EL (cell line): ENCODE results near the gene MOGAT2.

Experiments
- DNase-seq: peaks from one replicate; pipeline ENCODE4 v3.0.0-alpha.2; 2016

Gene MOGAT2

DNA sequence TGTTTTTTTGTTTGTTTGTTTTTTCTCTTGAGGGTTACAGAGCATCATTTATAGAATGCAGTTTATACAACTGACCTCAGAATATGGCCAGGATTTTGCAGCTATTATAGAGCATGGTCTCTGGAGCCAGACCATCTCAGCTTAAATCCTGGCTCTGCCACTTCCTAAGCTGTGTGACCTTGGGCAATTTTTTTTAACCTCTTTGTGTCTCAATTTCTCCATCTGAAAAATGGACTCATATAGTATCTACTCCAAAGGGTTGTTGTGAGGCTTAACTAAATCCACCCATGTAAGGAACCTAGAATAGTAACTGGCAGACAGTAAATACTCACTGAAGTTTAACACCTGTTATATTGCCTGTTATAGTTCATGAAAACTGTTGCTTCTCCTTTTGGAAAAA is 42.6 kb downstream of the MOGAT2 start:
- no peak for DNase-seq

DNA sequence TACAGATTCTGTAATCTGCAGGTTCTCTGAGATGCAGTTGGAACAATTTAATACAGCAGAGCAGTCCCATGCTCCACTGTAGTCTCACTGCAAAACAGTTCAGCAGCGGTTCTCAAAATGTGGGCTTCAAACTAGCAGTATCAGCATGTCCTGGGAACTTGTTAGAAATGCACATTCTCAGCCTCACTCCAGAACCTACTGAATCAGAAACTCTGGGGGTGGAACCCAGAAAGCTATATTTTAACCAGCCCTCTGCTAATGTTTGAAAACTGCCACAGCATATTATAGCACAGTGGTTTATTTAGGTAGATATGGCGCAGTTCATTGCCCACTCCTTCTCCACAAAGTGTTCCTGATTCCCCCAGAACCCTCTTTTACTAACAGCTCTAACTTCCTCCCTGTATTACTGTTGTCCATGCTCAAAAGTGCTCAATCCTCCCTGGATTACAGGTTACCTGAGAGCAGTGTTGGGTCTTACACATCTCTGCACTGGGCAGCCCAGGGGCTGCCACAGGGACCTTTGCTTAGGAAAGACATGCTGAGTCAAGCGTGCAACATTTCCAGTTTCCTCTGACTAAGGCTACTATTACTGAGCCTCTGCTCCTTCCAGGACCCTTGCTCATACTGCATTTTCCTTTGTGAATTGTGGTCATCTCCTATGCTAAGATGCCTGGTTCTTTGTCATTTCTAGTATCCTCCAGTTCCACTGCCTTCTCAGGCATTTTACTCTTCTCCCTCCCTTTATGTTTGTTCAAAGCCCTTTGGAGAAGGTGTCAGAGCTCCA is 43.3 kb downstream of the MOGAT2 start:
- peak; percentile 55 for DNase-seq

DNA sequence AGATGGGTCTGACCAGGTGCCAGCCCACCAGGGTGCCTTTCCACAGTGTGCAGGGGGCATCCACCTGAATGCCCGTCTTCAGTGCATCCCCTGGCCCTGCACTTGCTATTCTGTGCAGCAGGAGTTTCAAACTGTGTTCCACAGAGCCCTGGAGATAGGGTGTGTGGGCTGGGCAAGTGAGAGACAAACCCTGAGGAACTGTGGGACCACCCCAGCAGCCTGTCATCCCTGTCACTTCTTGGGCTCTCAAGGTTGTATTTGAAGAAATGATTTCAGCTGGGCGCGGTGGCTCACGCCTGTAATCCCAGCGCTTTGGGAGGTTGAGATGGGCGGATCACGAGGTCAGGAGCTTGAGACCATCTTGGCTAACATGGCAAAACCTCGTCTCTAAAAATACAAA is 44.5 kb downstream of the MOGAT2 start:
- DNase-seq: no peak

DNA sequence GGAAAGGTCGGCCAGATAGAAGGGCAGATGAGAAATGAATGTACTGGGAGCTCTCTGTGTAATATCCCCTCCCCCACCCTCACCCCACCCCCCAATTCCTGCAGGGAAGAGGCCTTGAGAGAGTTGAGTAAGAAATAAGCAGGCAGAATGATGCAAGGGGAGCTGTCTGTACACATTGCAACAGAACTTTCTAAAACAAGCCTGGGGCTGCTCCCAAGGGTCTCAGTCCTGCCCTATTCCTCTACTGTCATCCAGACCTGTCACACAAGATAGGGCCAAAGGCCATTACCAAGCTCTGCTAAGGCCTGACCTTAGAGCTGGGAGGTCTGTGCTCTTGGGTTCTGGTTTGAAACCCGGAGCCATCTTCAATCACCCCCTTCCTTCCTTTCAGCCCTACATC is 45.2 kb downstream of the MOGAT2 start:
- no peak for DNase-seq

DNA sequence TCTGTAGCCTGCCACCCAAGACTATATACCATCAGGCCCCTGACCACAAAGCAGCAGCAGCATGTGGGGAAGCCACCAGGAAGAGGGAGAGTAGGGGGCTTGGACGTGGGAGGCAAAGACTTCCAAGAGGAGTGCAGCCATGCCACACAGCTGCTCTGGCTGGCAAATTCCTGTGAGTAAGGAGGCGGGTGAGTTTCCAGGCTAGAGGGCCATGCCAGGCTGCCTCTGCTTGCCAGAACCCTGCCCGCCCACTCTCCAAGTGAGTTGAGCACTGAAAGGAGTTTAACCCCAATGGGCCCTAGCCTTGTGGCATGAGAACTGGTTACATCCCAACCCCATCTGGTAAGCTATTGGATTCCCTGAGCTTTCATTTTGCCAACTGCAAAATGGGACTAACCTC is 46.2 kb downstream of the MOGAT2 start:
- no peak for DNase-seq

DNA sequence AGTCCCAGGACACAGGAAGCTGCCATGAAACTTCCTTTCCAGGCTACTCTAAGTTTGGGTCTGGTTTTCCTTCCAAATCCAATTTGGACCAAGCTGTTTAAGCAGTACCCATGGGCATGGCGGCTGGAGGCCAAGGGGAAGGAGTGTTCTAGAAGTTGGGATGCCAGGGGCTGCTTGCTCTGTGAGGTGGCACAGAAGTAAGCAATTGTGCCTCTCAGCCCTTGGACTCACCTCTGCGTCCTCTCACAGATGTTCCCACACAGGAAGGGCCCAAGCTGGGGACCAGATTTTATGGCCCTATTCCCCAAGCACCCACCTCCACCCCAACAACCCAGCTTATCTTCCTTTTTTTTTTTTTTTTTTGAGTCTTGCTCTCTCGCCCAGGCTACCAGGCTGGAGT is 47.5 kb downstream of the MOGAT2 start:
- DNase-seq: no peak

DNA sequence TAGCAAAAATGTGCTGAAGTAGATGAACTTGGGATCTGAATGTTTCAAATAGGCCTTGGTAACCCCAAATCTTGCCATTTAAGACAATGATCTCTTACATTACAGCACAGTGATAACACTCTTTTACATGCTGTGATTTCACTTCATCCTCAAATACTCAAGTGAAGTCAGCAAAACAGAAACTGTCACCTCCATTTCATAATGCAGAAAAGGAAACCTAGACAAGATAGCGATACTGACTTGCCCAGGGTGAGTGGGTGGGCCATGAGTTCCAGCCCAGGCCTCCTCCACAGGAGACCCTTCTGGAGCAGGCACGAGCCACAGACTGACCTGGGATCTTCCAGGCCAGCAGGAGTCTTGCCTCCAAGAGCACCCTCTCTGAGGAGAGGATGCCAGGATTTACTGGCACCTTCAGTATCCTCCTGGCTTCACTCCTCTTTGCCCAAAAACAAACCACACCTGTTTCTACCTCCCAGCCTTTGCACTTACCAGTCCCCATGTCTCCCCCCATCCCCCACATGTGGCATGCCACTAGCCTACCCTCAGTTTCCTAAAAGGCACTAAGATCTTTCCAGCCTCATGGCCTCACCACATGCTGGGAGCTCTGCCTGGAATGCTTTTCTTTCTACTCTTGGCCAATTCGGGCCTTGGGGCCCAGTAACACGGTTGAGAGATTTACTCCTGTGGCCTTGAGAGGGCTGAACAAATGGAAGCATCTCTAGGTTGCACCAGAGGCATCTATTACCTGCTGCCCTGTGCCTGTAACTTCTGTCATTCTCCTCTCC is 49.0 kb downstream of the MOGAT2 start:
- DNase-seq: no peak

DNA sequence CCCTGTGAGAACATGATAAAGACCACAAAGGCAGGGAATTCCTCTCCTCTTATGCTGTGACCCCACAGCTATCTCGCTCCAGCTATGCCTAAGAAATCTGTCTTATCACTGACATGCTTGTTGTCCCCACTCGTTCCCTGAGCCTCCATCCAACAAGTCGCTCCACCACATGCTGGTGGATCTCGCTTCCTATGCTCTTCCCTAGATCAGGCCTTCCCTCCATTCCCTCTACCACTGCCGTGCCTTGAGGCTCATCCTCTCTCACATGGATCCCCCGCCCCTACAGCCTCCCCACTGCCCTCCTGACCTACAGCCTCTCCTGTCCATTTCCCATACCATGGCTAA is 49.6 kb downstream of the MOGAT2 start:
- no peak for DNase-seq

DNA sequence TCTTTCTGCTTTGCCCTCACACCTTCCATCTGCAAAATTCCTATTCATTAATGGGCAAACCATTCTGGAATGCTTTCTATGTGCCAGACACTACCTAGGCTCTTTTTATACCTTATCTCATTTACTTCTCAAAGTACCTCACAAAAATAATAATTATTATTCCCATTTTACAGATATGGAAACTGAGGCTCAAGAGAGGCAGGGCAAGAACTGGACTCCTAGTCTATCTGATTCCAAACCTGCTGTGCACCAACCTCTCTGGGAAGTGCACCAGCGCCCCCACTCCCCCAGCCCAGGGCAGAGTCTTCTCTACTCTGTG is 50.1 kb downstream of the MOGAT2 start:
- DNase-seq: no peak

DNA sequence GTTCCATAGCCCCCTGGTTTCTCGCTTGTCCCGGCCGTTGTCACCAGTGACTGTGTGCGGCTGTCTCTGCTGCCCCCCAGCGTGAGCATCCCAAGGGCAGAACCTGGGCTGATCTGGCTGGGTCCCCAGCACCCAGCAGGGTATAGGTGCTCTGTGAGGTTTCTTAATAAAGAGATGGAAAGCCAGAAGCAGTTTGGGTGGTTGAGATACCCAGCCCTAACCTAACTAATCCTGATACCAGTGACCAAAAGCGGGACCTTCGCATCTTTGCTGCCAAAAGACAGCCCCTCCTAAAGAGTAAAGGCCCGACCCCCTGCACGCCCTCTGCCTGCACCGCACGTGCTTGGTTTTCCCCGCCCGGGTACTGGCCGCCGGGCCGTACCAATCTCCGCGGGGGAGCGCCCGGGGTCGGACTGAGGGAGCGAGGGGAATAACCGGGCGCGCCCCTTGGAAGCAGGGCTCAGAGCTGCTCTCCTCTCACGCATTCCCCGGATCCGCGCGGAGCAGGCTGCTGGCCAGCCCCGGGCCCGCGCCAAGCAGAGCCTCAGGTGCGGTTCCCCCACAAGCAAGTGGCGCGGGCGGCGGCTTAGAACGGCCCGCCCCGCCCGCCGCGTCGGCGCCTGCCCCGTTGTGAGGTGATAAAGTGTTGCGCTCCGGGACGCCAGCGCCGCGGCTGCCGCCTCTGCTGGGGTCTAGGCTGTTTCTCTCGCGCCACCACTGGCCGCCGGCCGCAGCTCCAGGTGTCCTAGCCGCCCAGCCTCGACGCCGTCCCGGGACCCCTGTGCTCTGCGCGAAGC is 50.7 kb downstream of the MOGAT2 start, which contains the start of gene DGAT2:
TSS of gene DGAT2 (plus strand) at position 667 of the 797 bp plus-strand sequence. CDS start 214 bp downstream, outside the sequence.
- DNase-seq: peak; percentile 70

DNA sequence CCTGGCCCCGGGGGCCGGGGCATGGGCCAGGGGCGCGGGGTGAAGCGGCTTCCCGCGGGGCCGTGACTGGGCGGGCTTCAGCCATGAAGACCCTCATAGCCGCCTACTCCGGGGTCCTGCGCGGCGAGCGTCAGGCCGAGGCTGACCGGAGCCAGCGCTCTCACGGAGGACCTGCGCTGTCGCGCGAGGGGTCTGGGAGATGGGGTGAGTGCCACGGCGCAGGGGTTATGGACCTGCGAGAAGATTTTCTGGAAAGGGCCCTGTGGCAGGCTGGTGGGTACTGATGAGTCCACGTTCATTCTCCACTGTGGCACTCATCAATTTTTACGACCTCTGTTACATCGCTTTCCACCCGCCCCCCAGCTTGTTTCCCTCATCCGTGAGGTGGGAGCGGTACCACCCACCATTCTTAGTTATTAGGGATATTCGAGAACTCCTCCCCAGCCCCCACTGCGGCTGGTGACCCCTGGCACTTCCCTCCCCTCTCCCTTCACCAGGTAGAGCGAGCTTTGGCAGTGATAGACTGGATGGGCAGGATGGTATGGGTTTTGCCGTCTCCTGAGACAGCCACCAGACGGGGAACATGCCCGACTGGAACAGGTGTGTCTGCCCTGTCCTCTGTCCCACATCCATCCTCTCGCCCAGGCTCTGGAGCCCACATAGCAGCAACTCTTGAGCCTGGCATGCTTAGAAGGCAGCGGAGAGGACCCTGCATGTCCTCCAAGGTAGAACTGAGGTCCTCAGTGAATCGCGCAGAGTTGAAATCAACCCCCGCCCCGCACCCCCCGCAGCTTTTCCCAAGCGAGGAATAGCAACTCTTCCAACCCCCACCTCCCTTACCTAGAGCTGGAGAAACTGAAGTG is 51.5 kb downstream of the MOGAT2 start:
- no peak for DNase-seq

DNA sequence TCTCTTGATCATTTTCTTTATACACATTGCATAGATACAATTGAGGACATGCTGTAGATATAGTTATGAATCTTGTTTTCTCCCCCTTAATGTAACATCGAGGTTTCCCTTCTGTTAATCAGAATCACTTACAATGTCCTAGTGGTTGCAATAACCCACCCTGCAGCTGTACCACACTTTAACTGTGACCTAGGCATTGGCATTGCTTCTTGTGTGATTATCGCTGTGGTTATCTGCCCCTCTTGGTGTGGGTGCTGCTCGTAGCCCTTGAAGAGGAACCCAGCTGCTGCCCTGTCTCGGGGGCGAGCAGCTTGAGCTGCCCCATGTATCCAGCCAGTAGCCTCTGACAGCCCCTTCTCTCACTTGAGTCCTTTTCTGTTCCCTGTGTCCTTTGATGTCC is 52.5 kb downstream of the MOGAT2 start:
- DNase-seq: no peak

DNA sequence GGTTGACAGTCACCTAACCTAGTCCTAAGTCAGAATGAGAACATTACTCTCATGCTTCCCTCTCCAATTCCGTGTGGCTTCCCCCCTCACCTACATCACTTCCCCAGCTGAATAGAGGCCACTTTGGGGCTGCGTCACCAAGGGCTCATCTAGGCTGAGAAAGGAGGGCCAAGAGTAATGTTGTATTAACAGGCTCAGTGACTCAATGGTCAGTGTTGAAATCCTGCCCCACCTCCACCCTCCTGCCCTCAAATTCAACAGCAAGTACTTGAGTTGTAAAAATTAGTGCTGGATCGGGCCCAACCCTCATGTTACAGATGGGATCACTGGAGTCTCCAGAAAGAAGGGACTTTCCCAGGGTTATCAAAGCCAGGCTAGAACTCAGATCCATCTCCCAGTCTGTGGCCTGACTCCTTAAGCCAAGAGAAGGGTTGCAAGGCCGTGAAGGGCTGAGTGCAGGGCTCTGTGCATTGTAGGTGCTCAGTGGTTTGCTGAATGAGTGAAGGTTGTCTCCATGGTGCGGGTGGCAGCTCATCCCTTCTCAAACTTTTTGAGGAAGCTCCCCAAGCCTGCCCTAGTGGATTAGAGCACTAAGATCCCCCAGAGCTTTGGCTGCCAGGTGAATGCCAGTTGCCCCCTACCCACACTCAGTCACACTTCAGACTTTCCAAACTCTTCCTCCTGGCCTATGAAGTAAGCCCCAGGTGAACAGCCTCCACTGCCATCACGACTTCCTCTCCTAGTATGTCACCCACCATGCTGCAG is 54.2 kb downstream of the MOGAT2 start:
- peak; percentile 56 for DNase-seq

DNA sequence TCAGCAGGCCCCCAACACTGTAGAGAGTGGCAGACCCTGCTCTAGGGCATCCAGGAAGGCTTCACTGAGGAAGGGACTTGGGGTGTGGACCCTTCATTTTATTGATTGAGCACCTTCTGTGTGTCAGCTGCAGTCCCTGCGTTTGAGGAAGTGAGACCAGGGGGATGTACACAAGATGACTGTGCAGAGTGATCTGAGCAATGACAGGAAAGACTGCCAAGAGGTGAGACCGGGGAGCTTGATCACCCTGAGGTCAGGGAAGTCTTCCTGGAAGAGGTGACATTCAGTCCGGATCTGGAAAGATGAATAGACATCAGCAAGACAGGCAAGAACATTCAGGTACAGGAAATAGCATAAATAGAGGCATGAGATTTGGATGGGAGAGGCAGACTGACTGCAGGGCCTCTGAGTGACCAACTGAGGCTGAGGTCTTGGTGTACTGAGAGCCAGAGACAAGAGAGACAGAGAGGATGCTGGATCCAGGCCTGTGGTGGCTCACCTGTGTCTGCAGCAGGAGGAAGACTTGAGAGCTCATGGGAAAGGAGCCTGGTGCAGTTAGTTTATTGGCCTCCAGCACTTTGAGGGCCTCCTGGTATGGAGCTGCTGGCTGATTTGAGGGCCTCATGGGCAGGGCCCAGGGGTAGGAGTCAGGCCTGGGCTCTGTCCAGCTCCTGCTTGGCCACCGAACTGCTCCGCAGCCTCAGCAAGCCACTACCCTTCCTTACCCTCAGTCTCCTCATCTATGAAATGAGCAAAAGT is 56.1 kb downstream of the MOGAT2 start:
- DNase-seq: no peak

DNA sequence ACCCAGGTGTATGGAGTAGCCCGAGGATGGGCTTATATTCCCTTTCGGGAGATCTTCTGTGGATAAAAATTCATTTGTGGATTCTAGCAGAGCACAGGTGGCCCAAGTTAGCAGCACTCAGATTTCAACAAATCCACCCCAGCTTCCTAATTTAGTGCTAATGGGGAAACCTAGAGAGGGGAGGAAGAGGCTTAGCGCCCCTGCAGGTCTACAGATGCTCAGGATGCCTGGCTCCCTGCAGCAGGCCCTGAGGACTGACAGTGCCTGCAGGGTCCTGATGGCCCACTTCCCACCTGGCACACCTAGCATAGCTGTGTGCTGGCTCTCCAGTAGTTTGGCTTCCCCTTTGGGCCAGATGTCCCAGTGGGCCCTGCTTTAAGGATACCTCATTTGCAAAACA is 57.4 kb downstream of the MOGAT2 start:
- no peak for DNase-seq

DNA sequence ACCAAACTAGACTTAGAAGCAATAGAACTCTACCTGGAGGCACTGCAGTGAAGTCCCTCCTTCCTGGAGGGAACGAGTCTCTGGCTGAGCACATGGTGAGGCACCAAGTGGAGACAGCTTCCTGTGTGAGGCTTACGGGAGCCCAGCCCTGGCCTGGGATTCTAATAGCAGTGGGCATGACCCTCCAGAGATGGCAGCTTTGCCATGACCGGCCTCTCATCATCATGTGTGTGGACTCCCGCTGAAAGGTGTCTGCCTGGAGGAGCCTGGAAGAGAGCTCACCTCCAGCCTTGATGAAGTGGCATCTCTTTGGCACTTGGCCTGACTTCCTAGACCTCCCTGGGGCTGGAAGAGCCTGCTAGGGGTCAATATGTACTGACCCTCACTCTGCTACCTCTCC is 58.9 kb downstream of the MOGAT2 start:
- DNase-seq: no peak

DNA sequence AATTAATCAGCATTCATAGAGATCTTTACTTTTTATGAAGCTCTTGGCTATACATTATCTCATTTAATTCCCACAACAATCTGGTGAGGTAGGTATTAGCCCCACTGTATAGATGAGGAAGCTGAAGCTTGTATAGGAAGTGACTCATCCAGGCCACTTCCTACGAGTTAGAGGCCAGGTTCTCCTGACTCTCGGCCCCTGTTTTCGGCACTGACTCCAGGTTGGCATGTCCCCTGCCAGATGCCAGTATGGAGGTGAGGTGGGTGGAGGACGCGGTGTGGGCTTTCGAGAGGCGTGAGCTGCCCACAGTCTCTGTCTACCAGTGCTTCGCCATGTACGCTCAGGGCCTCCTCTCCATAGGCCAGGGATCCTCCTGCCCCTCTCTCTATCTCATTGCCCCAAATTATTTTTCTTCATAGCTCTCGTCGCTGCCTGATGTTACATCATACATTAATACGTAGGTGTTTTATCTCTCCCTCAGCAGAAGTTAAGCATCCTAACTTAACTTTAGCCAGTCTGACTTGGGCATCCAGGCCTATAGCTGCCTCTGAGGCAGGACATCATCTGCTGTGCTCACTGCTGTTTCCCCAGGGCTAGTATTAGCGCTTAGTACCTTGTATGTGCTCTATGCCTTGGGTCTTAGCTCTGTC is 59.9 kb downstream of the MOGAT2 start:
- DNase-seq: peak; percentile 19

DNA sequence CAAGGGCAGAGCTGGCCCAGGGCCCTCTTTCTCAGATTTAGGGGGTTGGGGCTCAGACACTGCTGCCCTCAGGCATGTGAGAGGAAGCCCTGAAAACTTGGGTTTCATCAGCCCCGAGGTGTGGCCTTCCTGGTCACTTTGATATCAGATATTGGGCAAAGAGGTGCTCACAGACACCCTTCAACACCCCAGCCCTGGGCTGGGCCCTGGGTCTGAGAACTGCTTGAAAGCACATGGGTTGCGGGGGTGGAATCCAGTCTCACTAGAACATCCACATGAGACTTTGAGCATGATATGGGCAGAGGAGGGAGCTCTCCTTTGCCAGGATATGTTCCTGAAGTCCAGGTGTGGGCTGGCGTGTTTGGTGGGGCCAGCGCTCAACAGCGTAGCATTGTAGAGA is 61.3 kb downstream of the MOGAT2 start:
- no peak for DNase-seq

DNA sequence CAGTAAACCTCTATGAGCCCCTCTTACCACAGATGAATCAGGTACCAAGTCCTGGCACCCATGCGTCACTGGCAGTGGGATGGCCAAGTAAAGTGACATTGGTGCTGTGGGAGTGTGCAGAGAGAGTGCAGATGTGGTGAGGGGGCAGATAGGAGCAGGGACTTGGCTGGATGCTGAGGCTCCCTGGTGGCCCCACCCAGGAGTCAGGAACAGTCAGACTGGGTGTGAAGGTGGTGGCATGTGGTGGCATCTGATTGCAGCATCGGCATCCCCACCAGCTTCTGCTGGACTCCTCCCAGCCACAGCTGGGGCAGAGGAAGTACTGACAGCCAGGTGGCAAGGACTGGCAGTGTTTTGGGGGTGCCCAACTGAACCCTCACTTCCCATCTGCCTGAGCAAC is 62.3 kb downstream of the MOGAT2 start:
- no peak for DNase-seq

DNA sequence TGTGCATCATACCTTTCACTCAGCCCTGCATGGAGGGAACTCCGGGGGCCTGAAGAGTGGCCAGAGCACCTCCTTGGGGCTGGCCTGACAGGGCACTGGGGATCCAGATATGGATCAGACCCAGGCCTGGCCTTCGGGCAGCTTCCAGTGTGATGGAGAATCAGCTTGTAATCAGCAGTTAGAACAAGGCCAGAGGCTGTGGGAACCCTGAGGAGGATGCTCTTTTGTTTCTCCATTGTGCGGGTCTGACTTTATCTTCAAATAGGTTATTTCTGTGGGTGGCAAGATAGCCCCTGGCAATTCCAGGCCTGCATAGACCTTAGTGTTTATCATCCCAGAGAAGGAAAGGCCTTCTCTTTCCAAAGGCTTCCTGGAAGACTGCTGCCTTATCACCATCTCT is 63.2 kb downstream of the MOGAT2 start:
- DNase-seq: no peak

DNA sequence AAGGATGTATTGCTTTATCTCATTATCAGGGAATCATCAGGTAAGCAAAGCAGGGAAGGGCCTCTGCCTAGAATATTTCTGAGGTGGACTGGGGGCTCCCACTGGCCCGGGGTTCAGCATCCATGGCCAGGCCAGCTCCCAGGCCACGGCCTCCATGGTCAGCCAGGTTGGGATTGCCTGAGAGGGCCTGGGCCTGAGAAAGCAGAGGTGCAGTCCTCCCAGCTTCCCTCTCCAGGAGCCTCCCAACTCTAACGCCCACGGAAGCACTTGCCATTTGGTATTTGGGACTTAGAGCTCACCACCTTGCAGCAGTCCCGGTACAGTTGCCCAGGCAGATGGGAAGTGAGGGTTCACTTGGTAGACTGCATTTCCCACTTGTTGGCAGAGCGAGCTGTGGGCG is 63.7 kb downstream of the MOGAT2 start:
- no peak for DNase-seq
